RWPE2 (cell line): ENCODE data around the gene OGDHL.

Source experiments
- ATAC-seq: fragments of 200-7000 bp; cut with Tn5 transposase; 3 replicates; pipeline ENCODE4 v1.9.1; 2021; ENCODE audit warnings: low read depth
- DNase-seq: peaks from one replicate; pipeline ENCODE4 v3.0.0-alpha.2; 2020; ENCODE audit warnings: low spot score
- H3K27ac ChIP-seq: fragments of 450-650 bp; 2 replicates; pipeline ENCODE4 v1.5.1; 2017; ENCODE audit warnings: mild to moderate bottlenecking; ENCODE audit not compliant: poor library complexity, severe bottlenecking
- H3K27me3 ChIP-seq: fragments of 250-450 bp; sonication (Bioruptor Pico); 2 replicates; pipeline ENCODE4 v1.5.1; 2021; ENCODE audit warnings: mild to moderate bottlenecking, moderate library complexity; ENCODE audit not compliant: insufficient read depth, poor library complexity, severe bottlenecking
- H3K36me3 ChIP-seq: fragments of 250-450 bp; sonication (Bioruptor Pico); 2 replicates; pipeline ENCODE4 v1.5.1; 2020; ENCODE audit warnings: low read depth, mild to moderate bottlenecking, moderate library complexity
- H3K4me1 ChIP-seq: fragments of 250-450 bp; sonication (Bioruptor Pico); 2 replicates; pipeline ENCODE4 v1.5.1; 2021; ENCODE audit warnings: mild to moderate bottlenecking, moderate library complexity; ENCODE audit not compliant: insufficient read depth, poor library complexity, severe bottlenecking
- H3K4me3 ChIP-seq: fragments of 250-450 bp; sonication (Bioruptor Pico); 2 replicates; pipeline ENCODE4 v1.5.1; 2021; ENCODE audit warnings: mild to moderate bottlenecking, moderate library complexity; ENCODE audit not compliant: severe bottlenecking
- H3K9me3 ChIP-seq: fragments of 250-450 bp; sonication (Bioruptor Pico); 2 replicates; pipeline ENCODE4 v1.5.1; 2021; ENCODE audit warnings: mild to moderate bottlenecking, moderate library complexity; ENCODE audit not compliant: severe bottlenecking
- CTCF ChIP-seq: fragments of 450-650 bp; IDR thresholded peaks from one replicate; pipeline ENCODE4 v1.5.1; 2017; ENCODE audit warnings: mild to moderate bottlenecking, moderate library complexity; ENCODE audit not compliant: poor library complexity, severe bottlenecking

OGDHL gene

GRCh38 chr10:49700211-49700610, 61.9 kb downstream of the OGDHL start:
- Histone ChIP-seq H3K4me1 (no peaks in the 10 kb centered on the region), H3K4me3 (no peak overlapping the region), H3K27me3 (peaks cover 14% of the 10 kb centered on the region), H3K36me3 (no peaks in the 10 kb centered on the region), H3K27ac (no peak overlapping the region), H3K9me3 (no peaks in the 10 kb centered on the region)
- TF ChIP-seq CTCF, result no peak
- ATAC-seq (no peak), DNase-seq (no peak)

GRCh38 chr10:49698679-49699078, 63.4 kb downstream of the OGDHL start:
- TF ChIP-seq CTCF, result no peak
- Histone ChIP-seq H3K36me3 (no peaks in the 10 kb centered on the region), H3K27me3 (peaks cover 12% of the 10 kb centered on the region), H3K9me3 (no peaks in the 10 kb centered on the region), H3K4me3 (no peak overlapping the region), H3K27ac (no peak overlapping the region), H3K4me1 (no peaks in the 10 kb centered on the region)
- ATAC-seq (no peak), DNase-seq (no peak)

- no peak for TF ChIP-seq CTCF
- DNase-seq (no peak), ATAC-seq (no peak)
- no peak overlapping the region for H3K4me3 ChIP-seq
- peaks cover 18% of the 10 kb centered on the region for H3K27me3 ChIP-seq
- H3K27ac ChIP-seq, result no peak overlapping the region
- H3K4me1 ChIP-seq, result no peaks in the 10 kb centered on the region
- no peaks in the 10 kb centered on the region for H3K36me3 ChIP-seq
- H3K9me3 ChIP-seq, result no peaks in the 10 kb centered on the region
These were observed 65.8 kb downstream of the OGDHL start for GRCh38 chr10:49696311-49696710.

GRCh38 chr10:49694466-49694865, 67.7 kb downstream of the OGDHL start:
- Histone ChIP-seq H3K4me3 (no peak overlapping the region), H3K4me1 (no peaks in the 10 kb centered on the region), H3K9me3 (no peaks in the 10 kb centered on the region), H3K27ac (no peak overlapping the region), H3K27me3 (peaks cover 37% of the 10 kb centered on the region), H3K36me3 (no peaks in the 10 kb centered on the region)
- DNase-seq (no peak), ATAC-seq (no peak)
- TF ChIP-seq CTCF, result no peak

GRCh38 chr10:49691588-49691987, 70.5 kb downstream of the OGDHL start:
- no peak overlapping the region for H3K4me3 ChIP-seq
- H3K36me3 ChIP-seq, result no peaks in the 10 kb centered on the region
- no peaks in the 10 kb centered on the region for H3K4me1 ChIP-seq
- H3K9me3 ChIP-seq, result no peaks in the 10 kb centered on the region
- no peak overlapping the region for H3K27ac ChIP-seq
- no peak for TF ChIP-seq CTCF
- H3K27me3 ChIP-seq, result peaks cover 50% of the 10 kb centered on the region
- DNase-seq (no peak), ATAC-seq (no peak)
